ENCODE results near the gene SLC29A3.

GRCh38 chr10:71347587-71348395 lies 28.7 kb downstream of the SLC29A3 start:
- TF ChIP-seq GATA2 (IDR thresholded peaks at IDR 0.05; ENCODE audit: low read depth, low read length) (no peak), GATA3 (IDR thresholded peaks at IDR 0.05; ENCODE audit: low read depth, low read length) (no peak)
